Measurements from ENCODE around the gene LIFR.
"Not testable (repeated sequence)": the region's sequence is repeated elsewhere in the genome, so short reads cannot be mapped to it uniquely, and the experiment has no call there.

The LIFR gene

DNA sequence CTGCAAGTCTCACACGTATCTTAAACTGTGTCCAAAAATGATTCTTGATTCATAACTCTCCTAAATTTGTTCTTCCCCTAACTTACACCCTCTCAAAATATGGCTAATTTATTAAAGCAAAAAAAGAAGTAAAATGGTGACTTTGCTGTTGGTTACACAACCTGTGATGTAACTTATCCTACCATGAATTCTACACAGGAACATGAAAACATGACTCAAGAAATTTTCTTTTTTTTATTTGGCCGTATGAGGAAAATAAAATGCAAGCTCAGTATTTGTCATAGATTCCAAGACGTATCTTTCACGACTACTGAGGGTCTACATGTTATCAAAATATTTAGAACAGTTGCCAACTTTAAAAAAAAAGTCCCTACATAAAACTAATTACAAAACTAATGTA, 9.2 kb downstream of the LIFR start:
- no peak for DNase-seq (ENCODE audit: low read depth)

DNA sequence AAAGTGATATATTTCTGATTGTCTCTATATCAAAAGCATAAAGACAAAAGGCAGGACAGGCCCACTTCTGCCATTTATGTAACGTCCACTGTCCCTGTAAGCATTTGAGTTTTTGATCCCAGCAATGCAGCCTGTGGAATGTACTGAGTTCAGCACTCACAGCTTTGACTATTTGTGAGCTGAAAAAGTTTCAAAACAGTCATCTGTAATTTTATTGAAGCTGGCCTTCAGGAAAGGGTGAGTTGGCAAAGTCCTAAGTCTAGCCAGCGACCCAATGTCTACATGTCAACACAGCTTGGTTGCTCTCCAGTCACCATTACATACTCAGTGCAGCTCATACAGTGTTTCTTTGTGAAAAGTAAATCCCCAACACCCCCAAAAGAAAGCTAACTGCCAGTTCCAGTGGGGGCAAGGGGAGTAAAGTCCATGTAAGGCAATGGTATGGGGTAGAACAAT, 9.7 kb downstream of the LIFR start:
- no peak for DNase-seq (ENCODE audit: low read depth)

DNA sequence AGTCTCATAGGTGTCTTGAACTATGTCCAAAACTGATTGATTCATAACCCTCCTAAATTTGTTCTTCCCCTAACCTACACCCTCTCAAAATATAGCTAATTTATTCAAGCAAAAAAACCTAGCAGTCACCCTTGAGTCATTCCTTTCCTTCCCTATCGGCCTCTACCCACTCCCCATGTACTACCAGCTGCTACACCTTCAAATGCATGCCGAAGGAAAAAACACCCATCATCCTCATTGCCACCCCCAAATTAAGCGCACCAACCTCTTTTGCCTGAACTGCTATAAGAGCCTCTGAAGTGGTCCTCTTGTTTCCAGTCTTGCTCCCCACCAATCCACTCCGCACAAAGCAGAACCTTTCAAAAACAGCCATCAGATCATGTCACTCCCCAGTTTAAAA, 12.6 kb downstream of the LIFR start:
- no peak for DNase-seq (ENCODE audit: low read depth)

DNA sequence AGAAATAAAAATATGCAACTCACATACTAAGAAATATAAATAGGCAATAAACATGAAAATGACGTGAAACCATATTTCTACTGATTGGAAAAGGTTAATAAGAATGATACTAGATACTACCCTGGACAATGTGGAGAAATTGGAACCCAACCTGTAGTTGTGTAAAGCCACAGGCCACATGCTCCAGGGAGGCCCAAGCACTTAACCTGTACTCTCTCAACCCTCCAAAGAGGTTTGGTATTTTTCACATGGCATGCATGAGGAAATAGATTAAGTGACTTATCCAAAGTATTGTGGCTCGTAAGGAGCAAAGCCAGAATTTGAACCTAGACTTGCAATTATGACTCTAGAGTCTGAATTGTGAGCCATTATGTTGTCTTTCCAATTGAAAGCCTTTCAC, 13.4 kb downstream of the LIFR start:
- no peak for DNase-seq (ENCODE audit: low read depth)

DNA sequence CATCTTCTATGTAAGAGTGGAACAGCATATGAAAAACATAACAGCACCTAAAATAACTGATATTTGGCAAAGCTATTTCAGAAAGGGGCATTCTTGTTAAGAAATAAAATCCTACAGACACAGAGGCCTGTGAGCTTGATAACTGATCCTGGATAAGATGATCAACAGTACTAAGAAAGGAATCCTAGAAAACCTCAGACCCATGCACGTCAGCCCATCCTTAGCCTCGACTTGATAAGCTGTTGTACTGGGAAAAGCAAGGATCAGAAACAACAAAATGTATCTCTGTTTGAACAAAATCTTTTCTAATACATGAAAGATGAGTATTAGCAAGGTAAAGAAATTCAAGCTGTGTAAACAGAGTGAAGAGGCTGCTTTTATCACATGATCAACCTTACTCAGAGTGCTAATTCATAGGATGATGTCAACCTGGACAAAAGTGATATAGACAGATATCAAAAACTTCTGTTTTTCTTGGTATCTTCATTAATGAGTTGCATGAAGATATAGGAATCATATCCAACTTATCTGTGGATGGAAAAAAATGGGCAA, 15.2 kb downstream of the LIFR start:
- DNase-seq (ENCODE audit: low read depth): no peak

DNA sequence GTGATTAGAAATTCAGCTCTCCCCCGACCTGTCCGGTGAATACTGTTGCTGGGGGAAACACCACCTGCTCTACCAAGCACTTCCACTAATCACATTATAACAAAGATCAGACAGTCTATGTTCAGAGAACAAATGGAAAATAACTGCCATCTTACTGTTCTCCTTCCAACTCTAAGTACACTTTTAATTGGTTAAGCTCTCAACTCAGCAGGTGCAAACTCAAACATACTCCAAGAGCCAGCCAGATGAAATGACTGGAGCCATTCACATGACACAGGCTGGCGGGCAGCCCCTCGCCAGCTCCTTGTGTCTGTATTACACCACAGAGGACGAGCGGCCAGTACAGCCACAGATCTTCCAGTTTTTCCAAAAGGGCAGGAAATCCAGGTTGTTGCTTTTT, 16.1 kb downstream of the LIFR start:
- DNase-seq (ENCODE audit: low read depth): no peak

DNA sequence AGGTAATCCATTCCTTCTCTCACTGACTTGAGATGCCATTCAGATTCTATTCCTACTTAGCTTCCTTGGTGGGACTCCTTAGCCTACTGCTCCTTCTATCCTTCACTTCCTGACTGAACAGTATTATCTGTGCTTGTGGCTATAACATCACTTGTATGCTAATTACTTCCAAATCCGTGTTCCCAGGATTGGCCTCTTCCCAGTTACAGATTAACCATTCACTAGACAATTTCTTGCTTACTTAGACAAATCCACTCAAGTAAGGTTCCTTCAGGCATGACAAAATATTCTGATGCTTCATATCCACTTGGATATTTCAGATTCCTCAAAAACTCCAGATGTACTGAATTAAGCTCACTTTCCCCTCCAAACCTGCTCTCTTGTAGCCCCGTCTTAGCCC, 18.3 kb downstream of the LIFR start:
- DNase-seq (ENCODE audit: low read depth): no peak

DNA sequence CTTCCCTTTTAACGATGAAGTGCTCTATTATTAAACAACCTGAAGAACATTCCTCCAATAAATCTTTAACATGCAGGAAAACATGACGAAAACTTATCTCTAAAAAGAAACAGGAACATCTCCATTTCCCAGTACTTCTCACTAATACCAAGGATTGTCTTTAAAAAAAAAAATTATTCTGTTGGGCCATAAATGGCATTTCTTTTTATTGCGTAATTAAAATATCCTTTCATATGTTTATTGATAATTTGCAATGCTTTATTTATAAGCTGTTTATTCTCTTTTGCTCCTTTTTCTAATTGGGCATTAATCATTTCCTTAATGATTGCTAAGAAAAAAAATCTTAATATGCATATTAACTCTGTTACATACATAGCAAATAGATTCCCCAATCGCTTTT, 18.9 kb downstream of the LIFR start:
- DNase-seq (ENCODE audit: low read depth): no peak

DNA sequence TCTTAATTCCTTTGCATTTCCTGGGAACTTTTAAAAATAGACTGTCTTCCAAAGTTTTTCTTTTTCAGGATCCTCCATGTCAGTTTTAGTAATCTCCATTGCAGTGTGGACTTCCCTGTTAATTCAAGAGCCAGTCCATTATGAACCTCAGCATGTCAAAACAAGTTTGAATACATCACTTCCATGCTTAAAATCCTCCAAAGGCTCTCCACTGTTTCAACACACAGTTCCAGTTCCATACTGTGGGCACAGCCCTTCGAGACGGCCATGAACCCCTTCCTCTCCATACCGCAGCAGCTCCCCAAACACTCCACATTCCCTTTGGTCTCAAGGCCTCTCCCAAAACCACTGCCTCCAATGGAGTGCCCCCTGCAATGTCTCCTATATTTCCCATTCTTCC, 19.5 kb downstream of the LIFR start:
- DNase-seq (ENCODE audit: low read depth): no peak

DNA sequence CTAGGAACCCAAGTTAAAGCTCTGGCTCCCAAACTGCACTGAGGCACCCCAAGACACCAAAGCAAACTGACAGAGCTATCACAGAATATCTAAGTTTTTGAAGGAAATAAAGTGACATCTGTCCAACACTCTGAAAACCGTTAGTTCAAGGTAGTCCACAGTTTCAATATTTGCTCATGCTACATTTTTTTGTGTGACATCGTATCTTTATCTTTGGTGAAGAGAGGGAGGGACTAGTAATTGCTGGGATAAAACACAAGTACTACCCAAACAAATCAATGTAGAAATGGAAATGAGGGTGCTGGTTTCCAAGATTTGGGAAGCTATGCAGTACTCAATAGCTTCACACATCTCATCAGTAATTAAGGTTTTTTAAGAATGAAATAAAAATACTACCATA, 20.6 kb downstream of the LIFR start:
- DNase-seq (ENCODE audit: low read depth): no peak

DNA sequence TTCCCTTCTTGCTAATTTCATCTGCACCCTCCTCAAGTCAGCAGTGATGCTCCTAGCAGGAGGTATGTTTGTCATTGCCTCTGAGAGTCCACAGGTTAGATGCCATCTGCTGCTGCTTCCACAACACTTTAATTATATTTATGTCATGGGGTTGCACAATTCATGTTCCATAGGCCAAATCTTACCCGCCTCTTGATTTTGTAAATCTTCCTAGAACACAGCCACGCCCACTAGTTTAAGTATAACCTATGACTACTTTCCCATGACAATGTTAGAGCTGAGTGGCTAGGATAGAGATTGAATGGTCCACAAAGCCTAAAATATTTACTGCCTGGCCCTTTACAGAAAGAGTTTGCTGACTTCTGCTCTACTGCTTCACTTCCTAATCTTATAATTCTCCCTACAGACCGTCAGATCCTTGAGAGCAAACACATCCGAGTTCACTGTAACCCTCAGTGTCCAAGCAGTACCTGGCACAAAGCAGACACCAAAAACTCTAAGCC, 21.1 kb downstream of the LIFR start:
- DNase-seq (ENCODE audit: low read depth): no peak

DNA sequence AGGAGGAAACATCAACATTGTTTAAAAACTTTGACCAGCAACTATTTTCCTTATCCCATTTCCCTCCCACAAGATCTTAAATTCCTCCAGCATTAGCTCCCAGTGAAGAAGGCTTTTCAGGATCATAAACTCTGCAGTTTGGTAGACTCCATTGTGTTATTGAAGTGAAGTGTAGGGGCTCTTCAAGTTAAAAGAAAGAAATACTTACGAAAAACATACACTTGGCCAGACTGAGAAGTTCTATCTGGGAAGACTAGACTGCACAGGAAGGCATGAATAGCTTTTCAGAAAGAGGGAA, 22.3 kb downstream of the LIFR start:
- no peak for DNase-seq (ENCODE audit: low read depth)

DNA sequence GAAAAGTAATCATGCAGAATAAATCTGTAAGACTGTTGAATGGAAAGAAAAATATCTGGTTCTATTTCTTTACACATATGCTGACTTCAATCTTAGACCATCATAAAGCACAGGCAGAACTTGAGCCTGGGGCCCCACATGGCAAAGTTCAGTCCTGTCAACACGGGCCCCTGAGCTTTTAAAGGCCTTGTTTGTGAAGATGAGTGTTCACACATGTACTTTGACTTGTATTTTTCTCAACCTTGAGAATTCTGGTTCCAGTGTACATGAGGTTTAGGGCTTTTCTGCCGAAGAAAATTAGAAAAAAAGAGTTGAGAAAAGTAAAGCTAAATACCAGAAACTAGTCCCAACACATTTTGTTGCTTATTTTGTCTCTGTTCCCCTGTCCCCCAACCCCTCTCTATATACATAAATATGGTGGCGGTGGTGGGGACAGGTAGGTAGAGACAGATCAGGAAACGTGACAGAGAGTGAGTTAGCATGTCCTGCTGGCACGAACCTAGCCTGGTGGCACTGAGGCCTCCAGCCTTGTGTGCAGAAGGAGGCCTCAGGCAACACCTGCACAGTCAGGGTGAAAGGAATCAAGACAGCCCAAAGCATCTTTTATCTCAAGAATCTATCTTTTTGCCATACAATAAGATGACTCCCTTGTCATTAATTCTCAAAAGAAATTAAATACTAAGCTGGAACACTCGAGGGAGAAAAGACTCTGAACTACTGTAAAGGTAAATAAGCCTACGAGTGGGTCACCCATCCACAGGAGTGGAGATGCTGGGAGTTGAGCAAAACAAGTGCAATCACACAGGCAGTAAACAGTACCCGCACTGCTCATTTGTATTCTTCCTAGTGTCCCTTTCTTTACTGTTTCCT, 22.9 kb downstream of the LIFR start:
- DNase-seq (ENCODE audit: low read depth): no peak

DNA sequence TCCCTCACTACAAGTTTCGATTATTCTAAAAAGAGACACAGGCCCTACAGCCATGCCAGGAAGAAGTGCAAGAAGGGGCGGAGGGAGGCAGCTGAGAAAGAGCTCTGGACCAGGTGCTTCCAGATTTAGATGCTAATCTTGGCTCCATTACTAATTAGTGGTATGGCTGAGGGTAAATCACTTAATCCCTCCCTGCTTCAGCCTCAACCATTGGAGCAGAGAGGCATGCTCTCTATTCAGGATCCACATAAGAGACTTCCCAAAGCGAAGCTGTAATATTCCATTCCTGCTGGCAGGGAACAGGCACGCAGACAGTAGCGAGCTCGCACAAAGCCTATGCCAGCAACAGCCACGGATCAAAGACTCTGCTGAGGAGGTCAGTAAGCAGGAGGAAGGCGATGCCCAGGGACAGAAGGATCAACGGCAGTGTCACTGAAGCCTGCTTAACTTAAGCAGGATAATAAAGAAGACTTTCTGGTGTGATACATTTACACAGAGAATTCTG, 24.2 kb downstream of the LIFR start:
- no peak for DNase-seq (ENCODE audit: low read depth)

DNA sequence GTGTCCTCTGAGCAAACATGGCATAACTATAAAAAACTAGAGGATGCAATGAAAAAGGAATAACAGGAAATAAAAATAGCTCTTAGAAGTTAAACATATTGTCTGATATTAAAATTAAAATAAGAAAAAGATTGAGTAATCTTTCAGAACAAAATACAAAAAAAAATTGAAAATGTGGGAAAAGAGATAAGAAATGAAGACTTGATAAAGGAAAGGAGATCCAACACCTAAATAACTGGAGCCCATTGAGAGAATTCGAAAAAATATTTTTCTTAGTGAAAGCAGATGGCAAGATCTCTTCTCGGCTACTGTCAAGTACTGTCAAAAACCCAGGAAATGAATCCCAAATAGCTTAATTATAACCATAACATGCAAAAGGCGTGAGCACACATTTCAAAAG, 24.9 kb downstream of the LIFR start:
- DNase-seq (ENCODE audit: low read depth): no peak

DNA sequence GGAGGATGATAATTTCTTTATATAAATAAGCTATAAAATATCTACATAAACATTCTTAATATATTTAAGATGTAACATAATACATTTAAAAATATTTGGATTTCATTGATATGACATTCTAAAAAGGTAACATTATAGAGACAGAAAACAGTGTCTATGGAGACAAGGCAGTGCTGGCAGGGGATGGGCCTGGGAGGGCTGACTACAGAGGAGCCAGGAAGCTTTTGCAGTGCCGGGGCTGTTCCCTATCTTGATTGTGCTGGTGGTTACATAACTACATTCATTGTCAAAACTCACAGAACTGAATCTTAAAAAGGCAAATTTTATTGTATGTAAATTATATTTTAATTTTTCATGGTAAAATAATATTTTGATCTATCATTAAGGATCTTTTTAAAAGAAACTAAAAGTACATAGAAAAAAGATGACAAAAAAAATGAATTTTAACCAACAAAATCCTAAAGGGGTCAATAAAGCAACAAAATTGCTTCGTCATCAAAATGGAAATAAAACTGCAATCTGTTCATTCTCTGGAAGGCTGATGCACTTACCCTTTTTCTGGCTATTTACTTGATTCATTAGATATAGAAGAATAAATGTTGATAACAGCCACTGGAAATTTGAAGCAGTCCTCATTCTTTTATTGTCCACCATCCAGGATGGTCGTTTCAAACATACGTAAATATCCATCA, 26.3 kb downstream of the LIFR start:
- DNase-seq (ENCODE audit: low read depth): no peak

DNA sequence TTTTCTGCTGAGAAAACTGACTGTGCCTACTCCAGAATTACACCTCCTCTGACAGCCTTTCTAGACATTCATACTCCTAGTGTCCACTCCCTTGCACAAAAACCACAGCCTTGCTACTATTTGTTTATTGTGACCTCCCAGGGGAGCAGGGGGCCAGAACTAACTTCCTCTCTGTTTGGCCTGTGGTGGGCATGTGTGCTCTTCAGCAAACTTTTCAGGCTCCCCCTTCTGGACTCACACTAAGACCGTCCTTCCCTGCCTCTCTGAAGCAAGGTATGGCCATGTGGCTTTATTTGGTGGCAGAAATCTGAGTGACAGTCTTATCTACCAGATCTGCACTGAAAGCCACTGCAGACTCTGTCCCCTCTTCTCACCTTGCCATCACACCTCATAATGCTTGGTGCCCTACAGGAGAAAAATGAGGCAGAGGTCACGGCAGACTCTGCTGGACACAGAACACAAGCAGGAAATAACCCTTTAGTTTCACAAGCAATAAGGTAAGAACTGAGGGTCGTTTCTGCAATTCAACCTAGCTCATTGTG, 28.2 kb downstream of the LIFR start:
- DNase-seq (ENCODE audit: low read depth): no peak

DNA sequence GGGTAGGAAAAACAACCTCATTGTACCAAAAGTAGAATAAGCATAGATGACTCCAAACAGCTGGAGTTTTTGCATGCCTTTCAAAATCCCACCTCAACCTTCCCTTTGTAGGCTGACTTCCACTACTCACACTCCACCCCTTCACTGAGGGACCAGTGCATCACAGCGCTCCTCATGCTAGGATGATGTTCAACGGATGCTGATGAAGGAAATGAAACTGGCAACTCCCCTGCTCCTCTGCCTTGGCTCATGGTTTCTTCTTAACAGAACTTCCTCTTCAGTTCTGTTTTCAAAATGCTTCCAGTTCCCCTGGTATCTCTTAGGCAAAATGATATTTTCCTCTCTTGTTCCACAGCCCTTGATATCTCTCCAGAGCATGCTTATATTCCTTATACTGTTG, 29.0 kb downstream of the LIFR start:
- no peak for DNase-seq (ENCODE audit: low read depth)

DNA sequence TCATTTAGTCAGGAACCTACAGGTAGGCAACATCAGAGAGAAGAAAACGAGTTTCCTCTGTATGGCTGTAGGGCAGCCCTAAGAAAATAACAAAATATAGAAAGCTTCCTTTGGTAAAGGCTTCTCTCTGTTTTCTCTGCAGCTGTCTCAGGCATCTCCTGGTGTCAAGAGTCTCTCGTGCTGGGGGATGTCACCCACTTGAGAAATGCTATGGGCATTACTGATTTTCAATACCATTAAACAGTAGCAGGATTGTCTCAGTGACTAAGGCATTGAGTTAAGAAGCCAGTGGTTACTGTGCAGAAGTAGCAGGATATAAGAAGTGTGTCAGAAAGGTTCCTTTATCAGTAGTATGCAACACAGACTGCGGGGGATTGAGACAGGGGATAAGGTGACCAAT, 32.4 kb downstream of the LIFR start:
- no peak for DNase-seq (ENCODE audit: low read depth)

DNA sequence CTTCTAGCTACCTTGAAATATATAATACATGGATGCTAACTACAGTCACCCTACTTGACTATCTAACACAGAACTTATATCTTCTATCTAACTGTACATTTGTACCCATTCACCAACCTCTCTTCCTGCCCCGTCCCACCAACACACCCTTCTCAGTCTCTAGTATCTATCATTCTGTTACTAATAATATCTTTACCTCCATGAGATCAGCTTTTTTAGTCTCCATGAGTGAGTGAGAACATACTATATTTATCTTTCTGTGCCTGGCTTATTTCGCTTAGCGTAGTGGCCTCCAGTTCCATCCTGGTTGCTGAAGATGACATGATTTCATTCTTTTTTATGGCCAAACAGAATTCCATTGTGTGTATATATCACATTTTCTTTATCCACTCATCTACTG, 37.0 kb downstream of the LIFR start:
- DNase-seq (ENCODE audit: low read depth): no peak

DNA sequence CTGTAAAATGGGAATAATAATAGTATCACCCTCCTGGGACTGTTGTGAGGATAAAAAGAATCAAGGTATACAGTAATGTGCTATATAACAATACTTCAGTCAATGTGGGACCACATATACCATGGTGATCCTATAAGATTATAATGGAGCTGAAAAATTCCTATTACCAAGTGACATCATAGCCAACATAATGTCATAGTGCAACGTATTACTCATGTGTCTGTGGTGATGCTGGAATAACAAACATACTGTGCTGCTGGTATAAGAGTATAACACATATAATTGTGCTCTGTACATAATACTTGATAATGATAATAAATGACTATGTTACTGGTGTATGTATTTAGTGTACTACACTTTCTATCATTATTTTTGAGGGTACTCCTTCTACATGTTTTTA, 38.1 kb downstream of the LIFR start:
- DNase-seq (ENCODE audit: low read depth): no peak

DNA sequence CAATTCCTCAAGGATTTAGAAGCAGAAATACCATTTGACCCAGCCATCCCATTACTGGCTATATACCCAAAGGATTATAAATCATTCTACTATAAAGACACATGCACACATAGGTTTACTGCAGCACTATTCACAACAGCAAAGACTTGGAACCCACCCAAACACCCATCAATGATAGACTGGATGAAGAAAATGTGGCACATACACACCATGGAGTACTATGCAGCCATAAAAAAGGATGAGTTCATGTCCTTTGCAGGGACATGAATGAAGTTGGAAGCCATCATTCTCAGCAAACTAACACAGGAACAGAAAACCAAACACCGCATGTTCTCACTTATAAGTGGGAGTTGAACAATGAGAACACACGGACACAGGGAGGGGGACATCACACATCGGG, 39.8 kb downstream of the LIFR start:
- DNase-seq (ENCODE audit: low read depth): not testable (repeated sequence)

DNA sequence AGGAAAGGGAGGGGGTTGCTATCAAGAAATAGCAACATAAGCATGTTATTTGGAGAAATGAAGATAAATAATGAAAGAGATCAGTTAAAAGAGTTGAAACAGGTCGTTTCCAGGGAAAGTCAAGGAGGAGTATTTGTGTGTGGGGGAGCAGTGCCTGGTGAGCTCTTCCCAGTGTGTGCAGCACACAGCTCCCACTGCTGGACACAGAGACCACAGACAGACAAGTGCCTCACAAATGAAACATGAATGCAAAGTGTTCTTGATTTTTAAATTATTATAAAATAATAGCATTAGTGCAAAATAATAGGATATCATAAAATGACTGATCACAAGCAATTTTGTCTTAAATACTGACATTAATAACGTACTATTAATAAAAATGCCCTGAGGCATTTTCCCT, 40.8 kb downstream of the LIFR start:
- no peak for DNase-seq (ENCODE audit: low read depth)

All from activated T-helper 1 cell treated with Interleukin-2 at 50 U/mL for 16 hours (primary cell).